Heart right ventricle (tissue), 16 donors: ENCODE measurements around the gene ARL15. TPM values are rescaled to one million over a fixed set of nuclear protein-coding genes. Genes with fewer than 3 reads are reported as not detected.

ENCODE experiments used
- ATAC-seq, 8 donors: fragments of 200-7000 bp; cut with Tn5 transposase; one replicate each; pipeline ENCODE4 v1.9.1; 2020; ENCODE audit warnings: mild to moderate bottlenecking in 8 of 8, moderate library complexity in 8 of 8, moderate number of reproducible peaks in 1 of 8
- DNase-seq, 2 donors: peaks; one replicate each; pipeline ENCODE4 v3.0.0-alpha.2; 2020
- H3K27ac ChIP-seq, 10 donors: fragments of 200-600 bp; sonication (generic) in 2 of 10; one replicate each; pipeline versions ENCODE4 v1.5.0 to v1.8.0; 2020 to 2022; ENCODE audit warnings: mild to moderate bottlenecking in 3 of 10
- H3K27me3 ChIP-seq, 7 donors: fragments of 200-600 bp; one replicate each; pipeline ENCODE4 v1.8.0; 2021 to 2022; ENCODE audit warnings: mild to moderate bottlenecking in 2 of 7
- H3K36me3 ChIP-seq, 9 donors: fragments of 200-600 bp; sonication (generic) in 1 of 9; one replicate each; pipeline versions ENCODE4 v1.5.0 to v1.8.0; 2020 to 2022; ENCODE audit warnings: mild to moderate bottlenecking in 2 of 9
- H3K4me1 ChIP-seq, 9 donors: fragments of 200-600 bp; sonication (generic) in 1 of 9; one replicate each; pipeline versions ENCODE4 v1.5.0 to v1.8.0; 2020 to 2022; ENCODE audit warnings: mild to moderate bottlenecking in 4 of 9
- H3K4me3 ChIP-seq, 10 donors: fragments of 200-600 bp; sonication (generic) in 2 of 10; one replicate each; pipeline versions ENCODE4 v1.5.0 to v1.8.0; 2020 to 2022; ENCODE audit warnings: mild to moderate bottlenecking in 7 of 10, moderate library complexity in 2 of 10
- H3K9me3 ChIP-seq, 11 donors: fragments of 200-600 bp in 10 of 11; sonication (generic) in 2 of 11; one replicate each; pipeline versions ENCODE4 v1.5.0 to v1.8.0; 2013 to 2022; ENCODE audit warnings: mild to moderate bottlenecking in 2 of 11, control low read depth in 1 of 11, moderate library complexity in 1 of 11
- CTCF ChIP-seq, 9 donors: fragments of 200-600 bp; sonication (generic) in 2 of 9; IDR thresholded peaks; one replicate each; pipeline versions ENCODE4 v1.5.0 to v1.8.0; 2021 to 2022; ENCODE audit warnings: antibody characterized with exemption in 9 of 9, mild to moderate bottlenecking in 5 of 9, moderate library complexity in 1 of 9
- whole genome bisulfite sequencing, 2 donors: extraction: QIAGEN DNeasy Blood & Tissue Kit; methylation state at CpG; one replicate each; pipeline ENCODE4 v1.1.7; 2013; ENCODE audit warnings: inconsistent platforms in 1 of 2; 5-methylcytosine and 5-hydroxymethylcytosine counted together
- intact Hi-C, 10 donors: fragments of 100-400 bp; cut with DNase I; formaldehyde crosslinking; loops; one replicate each; pipeline versions ENCODE4 v1.11.1 to v1.14.2; 2022
- polyA plus RNA-seq, 2 donors: library from polyadenylated mRNA; stranded (reverse); fragments of 200-250 nt; gene quantifications; one replicate each; pipeline ENCODE4 v1.2.3, GENCODE V29; 2013
- total RNA-seq, 10 donors: library from RNA; stranded (reverse); fragmentation: NEBNext Ultra II Directional in 3 of 10; extraction: Animal tissue kit (Norgen Biotek cat#: 25700) in 3 of 10; gene quantifications; one replicate each; pipeline versions ENCODE4 v1.2.1 to v1.2.4, GENCODE V29; 2021 to 2023
- donor health status: Arrhythmogenic right ventricular cardiomyopathy.
- donor health status: ischemic (EF 13 %, LVEDD 7.1; RV severe dilation, severe dysfunction).
- donor health status: healthy with polysubstance abuse.
- donor health status: DM: no; HTN: yes; CAD: no.
- donor health status: DM: no; HTN: no; CAD: no.
- donor health status: ischemic (EF 25% LVEDD 6.9; RV normal size, moderate dysfunction).
- donor health status: ischemic (EF 25% LVEDD 5.7; RV mildly dilated, moderate dysfunction).
- donor health status: healthy.
- donor health status: DM: yes; HTN: yes; CAD: no.
- donor health status: Ischemic cardiomyopathy.
- donor health status: ischemic (EF 35%, LVEDD 5.7; RV mildly dilated, moderate dysfunction).
- donor health status: nonischemic (EF 11% LVEDD 7.7; RV severe dilation, severe dysfunction).
- donor health status: DM: yes; HTN: yes; CAD: no.
- donor health status: PGD.
- donor health status: ischemic (EF 29% LVEDD 5.4; RV normal size, mild dysfunction).
- donor health status: nonischemic (EF 23%, LVEDD 6.1; RV moderate dilation, normal function).

The ARL15 gene
- total and polyA plus RNA-seq, 12 donors = 7.8 to 31.8 (median 26.9) TPM

- Histone ChIP-seq H3K4me1 (peaks cover 0 to 25% (median 0%) of the 10 kb centered on the region in 9 donors), H3K4me3 (no peak overlapping the region), H3K36me3 (no peaks in the 10 kb centered on the region), H3K27ac (no peak overlapping the region), H3K27me3 (no peaks in the 10 kb centered on the region), H3K9me3 (no peaks in the 10 kb centered on the region)
- WGBS, 2 donors = 75 to 80% methylated on average over 2 of the region's 2 CpGs
- DNase-seq = no peak
- TF ChIP-seq CTCF (IDR thresholded peaks at IDR 0.05) = no peak
- ATAC-seq = no peak
- intact Hi-C loops = no loop called here
These were observed 170.0 kb downstream of the ARL15 start for GRCh38 chr5:54140247-54140840.

- H3K27ac ChIP-seq = peak overlapping the region in 1 of 10 donors; percentile 3
- no peak overlapping the region for H3K4me3 ChIP-seq
- WGBS, 2 donors = 70 to 71% methylated on average over 5 of the region's 5 CpGs
- TF ChIP-seq CTCF (IDR thresholded peaks at IDR 0.05) = no peak
- intact Hi-C loops = no loop called here
- DNase-seq = no peak
- H3K9me3 ChIP-seq = no peaks in the 10 kb centered on the region
- ATAC-seq = peak in 4 of 8 donors; percentile 41 to 74 (median 68)
- no peaks in the 10 kb centered on the region for H3K27me3 ChIP-seq
- no peaks in the 10 kb centered on the region for H3K36me3 ChIP-seq
- H3K4me1 ChIP-seq = peaks cover 0 to 27% (median 0%) of the 10 kb centered on the region in 9 donors
These were observed 173.6 kb downstream of the ARL15 start for GRCh38 chr5:54136516-54137440.

GRCh38 chr5:54135042-54135441 lies 175.3 kb downstream of the ARL15 start:
- Histone ChIP-seq H3K4me1 (peaks cover 0 to 27% (median 0%) of the 10 kb centered on the region in 9 donors), H3K9me3 (no peaks in the 10 kb centered on the region), H3K4me3 (no peak overlapping the region), H3K27ac (no peak overlapping the region), H3K27me3 (no peaks in the 10 kb centered on the region), H3K36me3 (no peaks in the 10 kb centered on the region)
- DNase-seq = no peak
- WGBS, 2 donors = 69% methylated on average over 2 of the region's 2 CpGs
- no peak for ATAC-seq
- no peak for TF ChIP-seq CTCF (IDR thresholded peaks at IDR 0.05)
- intact Hi-C loops = no loop called here

- no peaks in the 10 kb centered on the region for H3K27me3 ChIP-seq
- peaks cover 0 to 27% (median 0%) of the 10 kb centered on the region in 9 donors for H3K4me1 ChIP-seq
- ATAC-seq = no peak
- no peak overlapping the region for H3K4me3 ChIP-seq
- no peaks in the 10 kb centered on the region for H3K9me3 ChIP-seq
- intact Hi-C loops = no loop called here
- TF ChIP-seq CTCF (IDR thresholded peaks at IDR 0.05) = no peak
- no peak for DNase-seq
- H3K36me3 ChIP-seq = no peaks in the 10 kb centered on the region
- H3K27ac ChIP-seq = no peak overlapping the region
These were observed 176.5 kb downstream of the ARL15 start for GRCh38 chr5:54133917-54134316.
